Activated T-cell treated with anti-CD3 and anti-CD28 coated beads for 48 hours (primary cell): Measurements from ENCODE around the gene SOCS4.
A peak's percentile ranks its signal among the peaks of the same experiment; 100 is the strongest.

Experiments used
- DNase-seq: peaks from one replicate; pipeline ENCODE4 v3.0.0-alpha.2; 2020; ENCODE audit warnings: low read depth

SOCS4 gene

GRCh38 chr14:55085060-55085660 lies 58.1 kb downstream of the SOCS4 start:
- DNase-seq: no peak

DNA sequence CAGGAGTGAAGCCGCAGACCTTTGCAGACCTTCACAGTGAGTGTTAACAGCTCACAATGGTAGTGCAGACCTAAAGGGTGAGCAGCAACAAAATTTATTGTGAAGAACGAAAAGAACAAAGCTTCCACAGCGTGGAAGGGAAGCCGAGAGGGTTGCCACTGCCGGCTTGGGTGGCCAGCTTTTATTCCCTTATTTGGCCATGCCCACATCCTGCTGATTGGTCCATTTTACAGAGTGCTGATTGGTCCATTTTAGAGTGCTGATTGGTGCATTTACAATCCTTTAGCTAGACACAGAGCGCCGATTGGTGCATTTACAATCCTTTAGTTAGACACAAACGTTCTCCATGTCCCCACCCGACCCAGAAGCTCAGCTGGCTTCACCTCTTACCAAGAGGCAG lies 59.9 kb downstream of the SOCS4 start:
- DNase-seq: no peak

GRCh38 chr14:55088356-55088755 lies 61.3 kb downstream of the SOCS4 start:
- DNase-seq: no peak

GRCh38 chr14:55092341-55092740 lies 65.3 kb downstream of the SOCS4 start:
- DNase-seq: no peak

DNA sequence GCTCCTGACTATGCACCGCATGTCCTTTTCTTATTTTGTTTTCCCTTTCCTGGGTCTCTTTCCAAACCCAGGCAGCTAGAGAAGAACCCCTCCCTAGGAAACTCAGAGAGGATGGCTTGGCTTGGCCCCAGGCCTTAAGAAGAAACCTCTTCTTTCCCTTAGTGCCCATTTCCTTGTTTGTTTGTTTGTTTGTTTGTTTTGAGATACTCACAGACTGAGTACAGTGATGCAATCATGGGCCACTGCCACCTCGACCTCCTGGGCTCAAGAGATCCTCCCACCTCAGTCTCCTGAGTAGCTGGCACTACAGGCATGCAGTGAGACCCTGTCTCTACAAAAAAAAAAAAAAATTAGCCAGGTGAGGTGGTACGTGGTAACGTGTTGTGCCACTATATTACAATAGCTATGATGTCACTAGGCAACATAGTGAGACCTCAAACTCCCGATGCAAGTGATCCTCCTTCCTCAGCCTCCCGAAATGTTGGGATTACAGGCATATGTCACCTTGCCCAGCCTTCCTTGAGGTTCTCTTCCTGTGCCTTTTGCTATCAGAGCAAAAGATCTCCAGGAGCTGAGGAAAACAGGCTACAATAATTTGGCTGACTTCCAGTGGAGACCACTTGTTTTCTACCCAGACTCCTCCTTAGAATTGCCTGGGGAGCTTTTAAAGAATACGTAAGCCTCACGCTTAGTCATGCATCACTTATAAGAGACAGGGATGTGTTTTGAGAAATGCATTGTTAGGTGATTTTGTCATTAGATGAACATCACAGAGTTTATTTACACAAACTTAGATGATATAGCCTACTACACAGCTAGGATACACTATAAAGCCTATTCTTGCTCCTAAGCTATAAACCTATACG lies 67.5 kb downstream of the SOCS4 start:
- DNase-seq: no peak

- peak; percentile 43 for DNase-seq
Observed at GRCh38 chr14:55097881-55098560, 71.0 kb downstream of the SOCS4 start.

GRCh38 chr14:55098561-55098898 lies 71.5 kb downstream of the SOCS4 start:
- no peak for DNase-seq
